Thyroid gland (tissue), 4 donors: ENCODE measurements around the gene ELMO2.

ENCODE experiments used
- POLR2A ChIP-seq, 2 donors: fragments of 450-650 bp; IDR thresholded peaks; one replicate each; pipeline ENCODE4 v1.6.1; 2017; ENCODE audit warnings: antibody characterized with exemption in 2 of 2, mild to moderate bottlenecking in 2 of 2, moderate library complexity in 1 of 2
- TF ChIP-seq, protein P1 (sequence below), 6 experiments: fragments of 200-600 bp in 3 of 6; fragments of 450-650 bp in 3 of 6; sonication (generic) in 3 of 6; IDR thresholded peaks; one replicate each; pipeline ENCODE4 v1.5.1; 2016 to 2019; ENCODE audit warnings: antibody characterized with exemption in 6 of 6, mild to moderate bottlenecking in 2 of 6, inconsistent platforms in 1 of 6, moderate library complexity in 1 of 6

- TF ChIP-seq, protein P1, sequence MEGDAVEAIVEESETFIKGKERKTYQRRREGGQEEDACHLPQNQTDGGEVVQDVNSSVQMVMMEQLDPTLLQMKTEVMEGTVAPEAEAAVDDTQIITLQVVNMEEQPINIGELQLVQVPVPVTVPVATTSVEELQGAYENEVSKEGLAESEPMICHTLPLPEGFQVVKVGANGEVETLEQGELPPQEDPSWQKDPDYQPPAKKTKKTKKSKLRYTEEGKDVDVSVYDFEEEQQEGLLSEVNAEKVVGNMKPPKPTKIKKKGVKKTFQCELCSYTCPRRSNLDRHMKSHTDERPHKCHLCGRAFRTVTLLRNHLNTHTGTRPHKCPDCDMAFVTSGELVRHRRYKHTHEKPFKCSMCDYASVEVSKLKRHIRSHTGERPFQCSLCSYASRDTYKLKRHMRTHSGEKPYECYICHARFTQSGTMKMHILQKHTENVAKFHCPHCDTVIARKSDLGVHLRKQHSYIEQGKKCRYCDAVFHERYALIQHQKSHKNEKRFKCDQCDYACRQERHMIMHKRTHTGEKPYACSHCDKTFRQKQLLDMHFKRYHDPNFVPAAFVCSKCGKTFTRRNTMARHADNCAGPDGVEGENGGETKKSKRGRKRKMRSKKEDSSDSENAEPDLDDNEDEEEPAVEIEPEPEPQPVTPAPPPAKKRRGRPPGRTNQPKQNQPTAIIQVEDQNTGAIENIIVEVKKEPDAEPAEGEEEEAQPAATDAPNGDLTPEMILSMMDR (IDR thresholded peaks at IDR 0.05) = no peak
- no peak for TF ChIP-seq POLR2A (IDR thresholded peaks at IDR 0.05)
Observed at GRCh38 chr20:46325789-46326188, 80.6 kb downstream of the ELMO2 start.
